ENCODE data around the gene MED14.

GRCh38 chrX:40661489-40661888 is 73.9 kb downstream of the MED14 start:
- TF ChIP-seq POLR2A (IDR thresholded peaks at IDR 0.05) (no peak), CTCF (IDR thresholded peaks at IDR 0.05) (no peak)
